Fibroblast of gingiva (primary cell): ENCODE measurements around the gene LHX5.

ENCODE experiments used
- DNase-seq: peaks from one replicate; pipeline ENCODE4 v3.0.0-alpha.2; 2011; ENCODE audit warnings: low read depth

Gene LHX5

GRCh38 chr12:113464852-113465719 lies 6.6 kb downstream of the LHX5 start:
- DNase-seq: no peak

DNA sequence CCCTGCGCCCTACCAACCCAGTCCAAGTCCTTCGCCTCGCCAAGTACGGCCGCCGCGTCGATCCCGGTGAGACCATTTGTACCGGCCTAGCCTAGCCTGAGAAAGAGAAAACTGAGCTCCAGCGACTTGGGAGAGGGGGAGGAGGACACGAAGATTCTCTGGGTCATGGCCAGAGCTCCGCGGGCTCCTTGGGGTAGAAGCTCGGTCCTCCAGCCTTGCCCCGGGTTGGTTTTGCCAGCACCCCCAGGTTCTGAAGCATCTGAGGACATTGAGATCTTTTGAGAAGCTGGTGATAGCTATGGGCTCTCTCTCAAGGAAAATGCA lies 7.3 kb downstream of the LHX5 start:
- DNase-seq: no peak

GRCh38 chr12:113463746-113464451 lies 7.8 kb downstream of the LHX5 start:
- no peak for DNase-seq

GRCh38 chr12:113462998-113463745 lies 8.5 kb downstream of the LHX5 start:
- DNase-seq: no peak

DNA sequence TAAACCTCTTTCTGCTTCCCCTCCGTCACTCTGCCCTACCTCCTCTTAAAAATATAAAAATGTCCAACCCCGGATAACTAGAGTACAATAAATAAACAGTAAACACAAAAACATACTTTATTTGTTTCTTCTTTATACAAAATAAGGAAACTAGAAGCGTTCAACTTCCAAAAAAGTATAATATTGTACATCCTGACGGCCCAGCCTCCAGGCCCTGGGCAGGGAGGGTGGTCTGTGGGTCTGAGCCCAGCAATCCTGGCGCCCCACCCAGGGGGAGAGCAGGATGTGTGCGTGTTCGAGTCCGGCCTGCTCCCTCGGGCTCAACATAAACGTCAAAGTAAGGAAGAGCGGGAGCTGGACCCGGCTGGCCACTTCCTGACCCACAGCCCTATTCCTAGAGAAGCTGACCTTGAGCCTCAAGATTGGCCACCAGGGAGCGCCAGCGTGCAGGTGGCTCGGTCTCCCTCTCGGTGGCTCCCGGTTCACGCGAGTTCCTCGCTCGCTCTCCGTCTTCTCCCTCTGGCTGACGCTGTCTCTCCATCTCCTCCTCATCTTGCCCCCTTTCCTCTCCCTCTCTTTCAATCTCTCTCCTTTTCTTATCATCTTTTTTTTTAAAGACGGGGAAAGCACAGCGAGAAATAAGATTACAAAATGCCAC lies 9.4 kb downstream of the LHX5 start:
- peak; percentile 62 for DNase-seq

GRCh38 chr12:113461666-113462065 lies 10.0 kb downstream of the LHX5 start:
- DNase-seq: no peak

- no peak for DNase-seq
These were observed 11.7 kb downstream of the LHX5 start for GRCh38 chr12:113459981-113460380.

GRCh38 chr12:113457710-113458109 lies 14.0 kb downstream of the LHX5 start:
- no peak for DNase-seq

GRCh38 chr12:113457185-113457584 lies 14.5 kb downstream of the LHX5 start:
- no peak for DNase-seq

DNA sequence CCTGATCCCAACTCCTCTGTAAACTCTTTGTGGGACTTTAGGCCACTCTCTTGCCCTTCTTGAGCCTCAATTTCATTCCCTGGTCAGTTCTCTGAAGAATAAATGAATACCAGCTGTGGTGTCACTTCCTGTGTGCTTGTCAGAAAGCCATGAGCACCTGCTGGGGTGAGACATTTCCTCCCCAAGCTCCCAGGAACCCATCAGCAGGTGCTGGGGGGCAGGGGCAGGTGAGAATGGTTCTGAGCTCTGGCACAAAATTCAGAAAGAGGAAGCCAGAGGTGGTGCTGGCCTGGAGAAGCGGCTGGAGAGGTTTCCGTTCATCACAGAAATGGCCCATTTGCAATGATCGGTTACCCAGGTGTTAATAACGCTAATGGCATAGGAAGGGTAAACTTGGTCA lies 14.9 kb downstream of the LHX5 start:
- no peak for DNase-seq

DNA sequence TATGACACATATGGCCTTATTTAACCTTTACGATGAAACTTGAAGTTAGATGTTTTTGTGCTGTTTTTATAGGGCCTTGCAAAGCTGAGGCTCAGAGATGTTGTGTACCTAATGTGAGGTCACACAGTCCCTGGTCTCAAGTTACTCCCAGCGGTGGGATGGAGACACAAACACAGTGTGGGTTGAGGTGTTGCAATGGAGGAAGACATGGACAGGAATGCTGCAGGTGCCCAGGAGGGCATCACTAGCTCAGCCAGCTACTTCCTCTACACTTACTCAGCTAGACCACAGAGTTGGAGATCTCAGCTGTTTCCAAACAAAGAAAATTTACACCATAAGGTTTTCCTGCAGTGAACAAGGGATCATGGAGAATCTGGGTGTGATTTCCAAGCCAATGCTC lies 15.5 kb downstream of the LHX5 start:
- no peak for DNase-seq

DNA sequence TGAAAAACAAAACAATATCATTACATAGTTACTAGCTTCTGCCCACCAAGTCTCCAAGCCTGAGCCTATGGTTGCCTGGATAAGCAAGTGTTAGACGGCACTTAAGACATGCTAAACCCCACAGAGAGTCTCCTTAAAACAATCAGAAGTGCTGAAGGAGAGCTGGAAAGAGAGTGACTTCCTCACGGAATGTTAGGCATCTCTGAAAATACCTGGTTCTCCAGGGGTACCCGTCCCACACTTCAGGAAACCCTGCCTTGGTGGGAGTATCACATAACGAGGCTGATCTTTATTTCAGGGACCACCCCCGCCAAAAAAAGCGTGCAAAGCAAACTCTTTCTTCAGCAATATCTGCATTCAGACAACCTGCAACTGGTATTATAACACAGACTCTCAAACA lies 18.3 kb downstream of the LHX5 start:
- DNase-seq: no peak

DNA sequence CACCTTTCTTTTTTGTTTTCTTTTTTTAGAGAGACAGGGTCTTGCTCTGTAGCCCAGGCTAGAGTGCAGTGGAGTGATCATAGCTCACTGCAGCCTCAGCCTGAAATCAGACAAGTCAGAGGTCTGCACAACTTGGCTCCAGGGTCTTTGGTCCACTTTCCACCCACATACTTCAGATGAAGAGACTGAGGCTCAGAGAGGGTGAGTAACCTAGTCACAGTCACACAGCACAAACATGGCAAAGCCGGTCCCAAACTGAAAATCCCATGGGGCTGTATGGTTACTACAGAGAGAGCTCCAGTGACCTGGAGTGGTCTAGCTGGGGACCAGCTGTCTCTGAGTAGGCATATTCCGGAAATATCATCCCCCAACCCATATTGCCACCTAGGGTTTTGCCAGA lies 19.2 kb downstream of the LHX5 start:
- no peak for DNase-seq

DNA sequence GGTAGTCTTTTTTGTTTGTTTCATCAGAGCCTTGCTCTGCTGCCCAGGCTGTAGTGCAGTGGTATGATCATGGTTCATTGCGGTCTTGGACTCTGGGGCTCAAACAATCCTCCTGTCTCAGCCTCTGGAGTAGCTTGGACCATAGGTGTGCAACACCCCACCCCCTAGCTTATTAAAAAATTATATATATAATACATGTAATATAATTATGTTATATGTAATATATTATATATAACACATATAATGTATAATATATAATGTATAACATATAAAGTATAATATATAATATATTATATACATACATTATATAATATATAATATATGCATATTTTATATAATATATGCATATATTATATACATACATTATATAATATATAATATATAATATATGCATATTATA lies 21.8 kb downstream of the LHX5 start:
- no peak for DNase-seq

GRCh38 chr12:113449299-113449698 lies 22.4 kb downstream of the LHX5 start:
- no peak for DNase-seq

GRCh38 chr12:113448873-113449272 lies 22.8 kb downstream of the LHX5 start:
- DNase-seq: no peak

DNA sequence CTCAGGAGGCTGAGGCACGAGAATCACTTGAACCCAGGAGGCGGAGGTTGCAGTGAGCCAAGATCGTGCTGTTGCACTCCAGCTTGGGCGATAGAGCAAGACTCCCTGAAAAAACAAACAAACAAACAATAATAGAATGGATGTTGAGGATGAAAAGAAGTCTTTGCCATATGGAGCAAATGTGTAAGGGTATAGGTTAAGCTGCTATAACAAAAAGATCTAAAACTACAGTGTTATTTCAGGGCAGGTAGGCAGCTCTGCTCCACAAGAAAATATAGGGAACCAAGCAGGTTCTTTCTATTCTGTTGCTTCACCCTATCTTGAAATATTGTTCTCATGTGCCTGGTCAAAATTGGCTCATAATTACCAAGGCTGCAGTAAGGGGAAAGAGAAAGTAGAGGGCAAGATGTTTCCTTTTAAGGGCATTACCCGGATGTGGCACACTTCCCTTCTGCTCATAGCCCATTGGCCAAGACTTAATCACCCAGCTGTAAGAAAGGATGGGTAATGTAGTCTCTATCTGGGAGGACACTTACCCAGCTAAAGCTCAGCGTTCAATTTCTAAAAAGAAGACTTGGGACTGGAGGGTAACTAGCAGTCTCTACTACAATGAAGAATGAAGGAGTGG lies 26.0 kb downstream of the LHX5 start:
- no peak for DNase-seq

DNA sequence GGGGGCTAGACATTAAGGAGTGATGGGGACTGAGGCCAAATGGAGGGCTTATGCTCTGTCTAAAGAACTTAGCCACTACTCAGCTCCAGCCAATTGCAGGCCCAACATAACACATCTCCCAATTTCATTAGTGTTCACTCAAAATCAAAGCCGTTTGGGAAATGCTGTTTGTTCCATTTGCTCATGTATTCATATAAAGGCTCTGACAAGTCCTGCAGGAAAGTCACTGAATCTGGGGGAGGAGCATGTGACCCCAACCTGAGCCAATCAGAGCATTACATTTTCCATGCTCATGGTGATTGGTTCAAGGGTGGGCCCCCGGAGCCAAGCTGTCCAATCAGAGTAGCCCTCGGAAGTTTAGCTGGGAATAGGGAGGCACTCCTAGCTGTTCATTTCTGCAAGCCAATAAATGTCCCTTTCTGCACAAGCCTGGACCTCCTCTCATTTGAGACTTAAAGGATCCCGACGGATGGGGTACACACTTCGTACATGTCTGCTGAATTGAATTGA lies 28.6 kb downstream of the LHX5 start:
- no peak for DNase-seq

- DNase-seq: no peak
These were observed 30.5 kb downstream of the LHX5 start for GRCh38 chr12:113440947-113441782.

- DNase-seq: no peak
These were observed 31.3 kb downstream of the LHX5 start for GRCh38 chr12:113440336-113440735.

GRCh38 chr12:113439606-113440030 lies 32.1 kb downstream of the LHX5 start:
- no peak for DNase-seq
